Spinal cord (tissue), 10 donors: Measurements from ENCODE around the gene PGAM1. TPM values are rescaled to one million over a fixed set of nuclear protein-coding genes. Genes with fewer than 3 reads are reported as not detected.

Source experiments
- DNase-seq, 6 donors: peaks; one replicate each; pipeline versions ENCODE4 v3.0.0 to v3.0.0-alpha.2; 2013 to 2015; ENCODE audit warnings: low spot score in 6 of 6, low read depth in 4 of 6
- H3K27ac ChIP-seq: one replicate; pipeline ENCODE4 v1.5.1; 2013; ENCODE audit warnings: low read depth, low read length, control low read depth
- H3K27me3 ChIP-seq: one replicate; pipeline ENCODE4 v1.6.1; 2013; ENCODE audit warnings: low read length; ENCODE audit not compliant: control insufficient read depth, insufficient read depth
- H3K36me3 ChIP-seq: one replicate; pipeline ENCODE4 v1.6.1; 2013; ENCODE audit warnings: low read length; ENCODE audit not compliant: control insufficient read depth, insufficient read depth
- H3K4me1 ChIP-seq: one replicate; pipeline ENCODE4 v1.6.1; 2013; ENCODE audit warnings: low read length; ENCODE audit not compliant: control insufficient read depth, insufficient read depth
- H3K4me3 ChIP-seq: one replicate; pipeline ENCODE4 v1.5.1; 2013; ENCODE audit warnings: low read depth, low read length, control low read depth
- H3K9me3 ChIP-seq: one replicate; pipeline ENCODE4 v1.6.1; 2013; ENCODE audit warnings: low read length; ENCODE audit not compliant: control insufficient read depth, insufficient read depth
- WGBS: methylation state at CpG from one replicate; pipeline ENCODE4 v1.1.5; 2013; ENCODE audit warnings: missing lambda C conversion rate; ENCODE audit not compliant: insufficient coverage; 5-methylcytosine and 5-hydroxymethylcytosine counted together
- polyA plus RNA-seq, 2 donors: library from polyadenylated mRNA; unstranded; fragments of 120-200 nt; gene quantifications; one replicate each; pipeline ENCODE4 v1.2.1, GENCODE V29; 2013; ENCODE audit not compliant: insufficient read length in 2 of 2
- small RNA-seq: library from RNA; depleted of rRNA; stranded (forward); fragments of <200 nt; gene quantifications from one replicate; pipeline ENCODE3, GENCODE V24; 2014; ENCODE audit warnings: low replicate concordance
- total RNA-seq, 2 donors: library from RNA; depleted of rRNA in 1 of 2; stranded (reverse); fragments of 120-200 nt in 1 of 2; fragments of >200 nt in 1 of 2; gene quantifications; one replicate each; pipeline versions ENCODE4 v1.2.3 to v1.2.4, GENCODE V29; 2013 to 2014
- donor health status: healthy.

The PGAM1 gene
- total and polyA plus RNA-seq, 4 donors, result 217 to 404 (median 341) TPM

DNA sequence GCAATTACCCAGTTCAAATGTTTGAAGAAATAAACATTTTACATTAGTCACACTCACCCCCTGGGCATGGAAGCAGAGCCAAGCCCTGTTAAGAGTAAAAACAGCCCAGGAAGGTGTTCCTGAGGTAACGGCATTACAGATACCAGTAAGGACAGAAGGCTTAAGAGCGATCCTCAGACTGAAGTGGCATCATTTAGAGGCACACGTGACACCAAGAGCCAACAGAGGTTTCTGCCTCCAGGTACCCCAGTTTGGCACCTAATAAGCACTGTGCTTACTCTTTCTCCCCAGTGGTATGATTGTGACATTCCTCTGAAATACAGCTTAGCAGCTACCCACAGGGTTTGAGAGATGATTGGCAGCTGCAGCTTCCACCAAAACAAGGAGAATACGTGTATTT lies 55.1 kb downstream of the PGAM1 start:
- Histone ChIP-seq H3K36me3 (peaks cover 23% of the 10 kb centered on the region), H3K4me1 (no peaks in the 10 kb centered on the region), H3K4me3 (no peak overlapping the region), H3K9me3 (no peaks in the 10 kb centered on the region), H3K27ac (no peak overlapping the region), H3K27me3 (no peaks in the 10 kb centered on the region)
- DNase-seq, result no peak
- 100% methylated on average over 3 of the region's 4 CpGs for WGBS

GRCh38 chr10:97482381-97482780 lies 56.4 kb downstream of the PGAM1 start:
- Histone ChIP-seq H3K36me3 (peaks cover 19% of the 10 kb centered on the region), H3K27me3 (no peaks in the 10 kb centered on the region)
- WGBS, result 100% methylated on average over 1 of the region's 1 CpG

More at GRCh38 chr10:97482381-97482780, 56.4 kb downstream of the PGAM1 start:
- H3K27ac ChIP-seq, result no peak overlapping the region
- H3K4me1 ChIP-seq, result no peaks in the 10 kb centered on the region
- DNase-seq, result no peak
- no peaks in the 10 kb centered on the region for H3K9me3 ChIP-seq
- H3K4me3 ChIP-seq, result no peak overlapping the region

Small RNA genes lying within 50 kb of the gene (small RNA-seq; reads per million reads assigned to genes)
- not detected for gene RF00019

Other genes with a start within 250 kb of the PGAM1 start
- 10 to 100 TPM; 23.1 to 37.1 TPM for gene SLIT1, start 240.2 kb upstream of the PGAM1 start, total RNA-seq
- 100 to 1,000 TPM; 206 to 237 TPM for gene SLIT1, start 240.2 kb upstream of the PGAM1 start, polyA plus RNA-seq
- gene ARHGAP19, start 133.6 kb upstream of the PGAM1 start, total RNA-seq, result 10 to 100 TPM; 17.4 to 35.5 TPM
- gene ARHGAP19, start 133.6 kb upstream of the PGAM1 start, polyA plus RNA-seq, result 10 to 100 TPM; 11.6 to 16.4 TPM
- 1 to 10 TPM; 2.6 to 3.0 TPM for gene FRAT1, start 106.9 kb upstream of the PGAM1 start, total RNA-seq
- gene FRAT1, start 106.9 kb upstream of the PGAM1 start, polyA plus RNA-seq, result 1 to 10 TPM; 7.3 to 8.1 TPM
- 10 to 100 TPM in 1 of 2 donors, 1 to 10 TPM in 1; 8.1 to 10.5 TPM for gene FRAT2, start 91.5 kb upstream of the PGAM1 start, total RNA-seq
- gene FRAT2, start 91.5 kb upstream of the PGAM1 start, polyA plus RNA-seq, result 10 to 100 TPM; 11.2 to 11.6 TPM
- 10 to 100 TPM in 1 of 2 donors, 1 to 10 TPM in 1; 9.7 to 18.0 TPM for gene RRP12, start 24.9 kb upstream of the PGAM1 start, total RNA-seq
- 10 to 100 TPM; 20.9 to 28.3 TPM for gene RRP12, start 24.9 kb upstream of the PGAM1 start, polyA plus RNA-seq
- gene EXOSC1, start 19.8 kb downstream of the PGAM1 start, total RNA-seq, result 10 to 100 TPM; 28.8 to 47.9 TPM
- 10 to 100 TPM; 29.9 to 37.9 TPM for gene EXOSC1, start 19.8 kb downstream of the PGAM1 start, polyA plus RNA-seq
- 10 to 100 TPM; 18.1 to 44.5 TPM for gene ZDHHC16, start 20.0 kb downstream of the PGAM1 start, total RNA-seq
- gene ZDHHC16, start 20.0 kb downstream of the PGAM1 start, polyA plus RNA-seq, result 10 to 100 TPM; 46.8 to 52.9 TPM
- 10 to 100 TPM; 63.6 to 68.9 TPM for gene MMS19, start 72.2 kb downstream of the PGAM1 start, total RNA-seq
- 10 to 100 TPM; 68.9 to 84.3 TPM for gene MMS19, start 72.2 kb downstream of the PGAM1 start, polyA plus RNA-seq
- gene UBTD1, start 72.7 kb downstream of the PGAM1 start, total RNA-seq, result 10 to 100 TPM in 1 of 2 donors, 1 to 10 TPM in 1; 4.6 to 11.3 TPM
- gene UBTD1, start 72.7 kb downstream of the PGAM1 start, polyA plus RNA-seq, result 10 to 100 TPM; 15.3 to 16.4 TPM
- gene ANKRD2, start 146.6 kb downstream of the PGAM1 start, total RNA-seq, result under 1 TPM; 0.44 to 0.89 TPM
- 1 to 10 TPM in 1 of 2 donors, under 1 TPM in 1; 0.71 to 1.4 TPM for gene ANKRD2, start 146.6 kb downstream of the PGAM1 start, polyA plus RNA-seq
- 1 to 10 TPM; 3.1 to 4.0 TPM for gene HOGA1, start 158.2 kb downstream of the PGAM1 start, total RNA-seq
- gene HOGA1, start 158.2 kb downstream of the PGAM1 start, polyA plus RNA-seq, result 1 to 10 TPM; 2.6 to 4.0 TPM
- gene C10orf62, start 163.5 kb downstream of the PGAM1 start, total RNA-seq, result under 1 TPM in 1 of 2 donors, not detected in 1; 0.50 TPM
- gene C10orf62, start 163.5 kb downstream of the PGAM1 start, polyA plus RNA-seq, result under 1 TPM in 1 of 2 donors, not detected in 1; 0.26 TPM
- 10 to 100 TPM; 19.2 to 27.8 TPM for gene MORN4, start 207.3 kb downstream of the PGAM1 start, total RNA-seq
- 10 to 100 TPM; 44.0 to 45.7 TPM for gene MORN4, start 207.3 kb downstream of the PGAM1 start, polyA plus RNA-seq
- 10 to 100 TPM; 17.1 to 17.7 TPM for gene PI4K2A, start 214.5 kb downstream of the PGAM1 start, total RNA-seq
- gene PI4K2A, start 214.5 kb downstream of the PGAM1 start, polyA plus RNA-seq, result 10 to 100 TPM; 20.4 to 21.2 TPM